HepG2 (cell line): Measurements from ENCODE around the gene ERCC2. TPM values are rescaled to one million over a fixed set of nuclear protein-coding genes. Genes with fewer than 3 reads are reported as not detected.

ENCODE experiments used
- ATAC-seq: fragments of 200-7000 bp; cut with Tn5 transposase; 3 replicates; pipeline ENCODE4 v1.9.1; 2020; ENCODE audit warnings: mild to moderate bottlenecking, moderate library complexity
- BruUV-seq: library from RNA; stranded (reverse); fragments of 400-500 nt; replicated peaks from 2 replicates; lab custom pipeline; 2021; lab: Mats Ljungman, UMichigan
- CTCF ChIA-PET: fragments of 300-600 bp; formaldehyde crosslinking; extraction: SDS; loops from one replicate; lab custom pipeline; 2021; ENCODE audit warnings: low total read pairs, inconsistent platforms, low intra/inter-chr PET ratio; lab: Yijun Ruan, JAX
- POLR2A ChIA-PET: fragments of 350-600 bp; sonication (Branson Sonifier 250); formaldehyde crosslinking; loops from one replicate; lab custom pipeline; 2020; ENCODE audit warnings: antibody characterized with exemption, inconsistent platforms; lab: Yijun Ruan, JAX
- DNase-seq: peaks from one replicate; pipeline ENCODE4 v3.0.0-alpha.2; 2015; ENCODE audit warnings: low spot score
- FAIRE-seq: peaks from 3 replicates; lab custom pipeline; 2011; peaks lifted over from hg19 to GRCh38; lab: Jason Lieb, UNC
- H2AFZ ChIP-seq: one replicate; pipeline ENCODE4 v1.6.1; 2011; ENCODE audit warnings: low read length, inconsistent platforms
- H3K27ac ChIP-seq: fragments of 300-600 bp; 3 replicates; pipeline ENCODE4 v1.8.0; 2011; ENCODE audit warnings: mixed run types, mild to moderate bottlenecking, mixed read lengths, low read length, inconsistent platforms; ENCODE audit not compliant: insufficient read depth; ENCODE audit errors: extremely low read length
- H3K27me3 ChIP-seq, 2 experiments: fragments of 200-600 bp in 1 of 2; 2 replicates in 1 of 2; 3 replicates in 1 of 2; pipeline versions ENCODE4 v1.6.0 to v1.8.0; 2011; ENCODE audit warnings: low read length in 2 of 2, mild to moderate bottlenecking in 2 of 2, moderate library complexity in 2 of 2, inconsistent platforms in 1 of 2; ENCODE audit not compliant: insufficient read depth in 2 of 2, control insufficient read depth in 1 of 2
- H3K36me3 ChIP-seq, 2 experiments: fragments of 200-600 bp in 1 of 2; replicated peaks in 1 of 2; 2 replicates in 1 of 2; 3 replicates in 1 of 2; pipeline versions ENCODE4 v1.5.1 to v1.8.0; 2011; ENCODE audit warnings: low read length in 2 of 2, inconsistent platforms in 1 of 2; ENCODE audit not compliant: insufficient read depth in 2 of 2, control insufficient read depth in 1 of 2
- H3K4me1 ChIP-seq: 2 replicates; pipeline ENCODE4 v1.5.1; 2012; ENCODE audit warnings: low read length, inconsistent platforms; ENCODE audit not compliant: insufficient read depth
- H3K4me2 ChIP-seq: 2 replicates; pipeline ENCODE4 v1.6.0; 2011; ENCODE audit warnings: low read depth, low read length, inconsistent platforms
- H3K4me3 ChIP-seq, 3 experiments: fragments of 200-600 bp in 1 of 3; sonication (generic), shearing (Covaris generic) in 1 of 3; replicated peaks in 1 of 3; 2 replicates each; pipeline ENCODE4 v1.5.1; 2011 to 2016; ENCODE audit warnings: low read length in 3 of 3, inconsistent platforms in 2 of 3, low read depth in 2 of 3, mild to moderate bottlenecking in 2 of 3, control low read depth in 1 of 3, mixed read lengths in 1 of 3; ENCODE audit not compliant: insufficient read depth in 1 of 3
- H3K79me2 ChIP-seq: one replicate; pipeline ENCODE4 v1.6.1; 2011; ENCODE audit warnings: low read length, inconsistent platforms; ENCODE audit not compliant: insufficient read depth
- H3K9ac ChIP-seq: 2 replicates; pipeline ENCODE4 v1.6.0; 2011; ENCODE audit warnings: mild to moderate bottlenecking, low read depth, low read length, inconsistent platforms; ENCODE audit not compliant: insufficient read depth
- H3K9me3 ChIP-seq: 2 replicates; pipeline ENCODE4 v1.5.1; 2012; ENCODE audit warnings: mild to moderate bottlenecking, low read length
- H4K20me1 ChIP-seq: 2 replicates; pipeline ENCODE4 v1.6.0; 2011; ENCODE audit warnings: inconsistent platforms, mild to moderate bottlenecking, low read length, moderate library complexity; ENCODE audit not compliant: insufficient read depth
- HBP1 ChIP-seq: IDR thresholded peaks from 2 replicates; pipeline ENCODE4 v1.6.1; 2016; ENCODE audit warnings: low read depth, control low read depth
- KDM5A ChIP-seq: fragments of 200-600 bp; sonication (generic); IDR thresholded peaks from 2 replicates; pipeline ENCODE4 v1.7.0; 2018; ENCODE audit warnings: antibody characterized with exemption, mild to moderate bottlenecking, low read length, borderline replicate concordance
- ZEB1 ChIP-seq: IDR thresholded peaks from 2 replicates; pipeline ENCODE4 v1.6.1; 2012; ENCODE audit warnings: mild to moderate bottlenecking, low read depth, inconsistent platforms; ENCODE audit not compliant: insufficient replicate concordance
- ZNF33B ChIP-seq: sonication (generic); formaldehyde crosslinking; IDR thresholded peaks from 2 replicates; pipeline ENCODE4 v1.5.1; 2020; ENCODE audit warnings: mild to moderate bottlenecking, missing genetic modification reagents
- ZNF598 ChIP-seq: sonication (generic); formaldehyde crosslinking; IDR thresholded peaks from 2 replicates; pipeline ENCODE4 v1.5.1; 2020; ENCODE audit warnings: mild to moderate bottlenecking, missing genetic modification reagents, borderline replicate concordance
- WGBS: methylation state at CpG from one replicate; pipeline ENCODE4 v1.1.6; 2017; ENCODE audit warnings: low lambda C conversion rate; 5-methylcytosine and 5-hydroxymethylcytosine counted together
- in situ Hi-C: cut with HindIII; loops from 2 replicates; pipeline ENCODE4 v1.10.0; 2017; ENCODE audit warnings: low pct_unique_long_range_greater_than_20kb; ENCODE audit not compliant: extremely low pct_ligation_motif_present
- intact Hi-C: fragments of 100-400 bp; cut with micrococcal nuclease; formaldehyde crosslinking; loops from one replicate; pipeline ENCODE4 v1.10.0; 2022; ENCODE audit not compliant: unreplicated experiment
- polyA plus RNA-seq, 8 experiments: library from polyadenylated mRNA; depleted of rRNA in 3 of 8; stranded (reverse) in 7 of 8; unstranded in 1 of 8; fragments of >200 nt; fragmentation: Illumina TruSeq in 4 of 8; extraction: Trizol in 4 of 8; gene quantifications; 2 replicates each; pipeline versions ENCODE4 v1.2.1 to v1.2.3, GENCODE V29; 2011 to 2016; ENCODE audit warnings: low read depth in 4 of 8, missing spikeins in 1 of 8, mixed read lengths in 1 of 8; ENCODE audit not compliant: insufficient read depth in 1 of 8
- total RNA-seq, 5 experiments: library from RNA; depleted of rRNA; stranded (reverse); fragments of >200 nt; fragmentation: Illumina TruSeq; extraction: Trizol; gene quantifications; 2 replicates each; pipeline ENCODE4 v1.2.3, GENCODE V29; 2016; ENCODE audit warnings: low read depth in 1 of 5
- TF ChIP-seq, protein P1 (sequence below): conservative IDR thresholded peaks from 2 replicates; pipeline ENCODE4 v1.6.1; 2018; ENCODE audit warnings: missing genetic modification reagents

ERCC2 gene
- total and polyA plus RNA-seq, 2 of the 13 experiments (the other 11 are each of a cell fraction or from before 2014, with no cell fraction given), result 25.4 to 49.2 TPM

DNA sequence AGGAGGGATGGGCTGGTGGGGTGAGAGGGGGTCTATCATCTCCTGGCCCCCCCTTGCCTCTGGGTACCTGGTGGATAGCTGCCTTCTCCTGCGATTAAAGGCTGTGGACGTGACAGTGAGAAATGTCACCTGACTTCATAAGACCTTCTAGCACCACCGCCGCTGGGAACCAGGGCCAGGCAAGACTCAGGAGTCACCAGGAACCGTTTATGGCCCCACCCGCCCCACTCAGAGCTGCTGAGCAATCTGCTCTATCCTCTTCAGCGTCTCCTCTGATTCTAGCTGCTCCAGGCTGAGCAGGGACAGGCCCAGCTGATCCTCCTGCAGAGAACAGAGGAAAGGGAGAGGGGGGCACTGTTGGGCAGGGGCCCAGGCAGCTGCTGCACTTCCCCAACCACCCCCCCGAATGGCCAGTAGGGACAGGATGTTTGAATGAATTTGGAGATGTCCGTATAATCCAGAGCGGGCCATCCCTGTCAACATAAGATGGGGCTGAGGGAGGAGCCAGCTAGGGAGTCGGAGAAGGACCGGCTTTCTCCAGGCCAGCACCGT lies 18.9 kb downstream of the ERCC2 start:
- Histone ChIP-seq H3K27ac (no peak overlapping the region), H3K4me2 (no peak overlapping the region), H3K9me3 (no peaks in the 10 kb centered on the region), H3K9ac (no peak overlapping the region)
- WGBS, result 93% methylated on average over 12 of the region's 13 CpGs
- DNase-seq (no peak), FAIRE-seq (no peak)
- no peak for TF ChIP-seq ZNF598 (CRISPR knock-in tag)
- TF ChIP-seq, protein P1, sequence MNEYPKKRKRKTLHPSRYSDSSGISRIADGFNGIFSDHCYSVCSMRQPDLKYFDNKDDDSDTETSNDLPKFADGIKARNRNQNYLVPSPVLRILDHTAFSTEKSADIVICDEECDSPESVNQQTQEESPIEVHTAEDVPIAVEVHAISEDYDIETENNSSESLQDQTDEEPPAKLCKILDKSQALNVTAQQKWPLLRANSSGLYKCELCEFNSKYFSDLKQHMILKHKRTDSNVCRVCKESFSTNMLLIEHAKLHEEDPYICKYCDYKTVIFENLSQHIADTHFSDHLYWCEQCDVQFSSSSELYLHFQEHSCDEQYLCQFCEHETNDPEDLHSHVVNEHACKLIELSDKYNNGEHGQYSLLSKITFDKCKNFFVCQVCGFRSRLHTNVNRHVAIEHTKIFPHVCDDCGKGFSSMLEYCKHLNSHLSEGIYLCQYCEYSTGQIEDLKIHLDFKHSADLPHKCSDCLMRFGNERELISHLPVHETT (CRISPR knock-in tag), result no peak
- TF ChIP-seq KDM5A, result no peak
- TF ChIP-seq ZEB1, result no peak
- no peak for TF ChIP-seq ZNF33B
- TF ChIP-seq HBP1 (CRISPR knock-in tag), result no peak
- TF ChIP-seq, all 625 proteins: peak for 0
- POLR2A ChIA-PET, result no interaction called here
- no TSS peak for BruUV-seq
- Histone ChIP-seq H3K27me3 (peaks cover 0 to 11% of the 10 kb centered on the region in 2 experiments; a peak in 2 of 5 replicates), H2AFZ (no peak overlapping the region), H3K36me3 (peaks cover 20 to 53% of the 10 kb centered on the region in 2 experiments; a peak in 4 of 5 replicates), H3K79me2 (no peaks in the 10 kb centered on the region), H4K20me1 (no peaks in the 10 kb centered on the region), H3K4me3 (no peak overlapping the region), H3K4me1 (peaks cover 2% of the 10 kb centered on the region; the same call in 1 of the 2 replicates)
- ATAC-seq, result no peak
- in situ Hi-C loops (no loop called here), intact Hi-C loops (no loop called here)
- CTCF ChIA-PET, result no interaction called here
